ENCODE results near the gene EIF6.
"Not testable (repeated sequence)": the region's sequence is repeated elsewhere in the genome, so short reads cannot be mapped to it uniquely, and the experiment has no call there.

Gene EIF6

DNA sequence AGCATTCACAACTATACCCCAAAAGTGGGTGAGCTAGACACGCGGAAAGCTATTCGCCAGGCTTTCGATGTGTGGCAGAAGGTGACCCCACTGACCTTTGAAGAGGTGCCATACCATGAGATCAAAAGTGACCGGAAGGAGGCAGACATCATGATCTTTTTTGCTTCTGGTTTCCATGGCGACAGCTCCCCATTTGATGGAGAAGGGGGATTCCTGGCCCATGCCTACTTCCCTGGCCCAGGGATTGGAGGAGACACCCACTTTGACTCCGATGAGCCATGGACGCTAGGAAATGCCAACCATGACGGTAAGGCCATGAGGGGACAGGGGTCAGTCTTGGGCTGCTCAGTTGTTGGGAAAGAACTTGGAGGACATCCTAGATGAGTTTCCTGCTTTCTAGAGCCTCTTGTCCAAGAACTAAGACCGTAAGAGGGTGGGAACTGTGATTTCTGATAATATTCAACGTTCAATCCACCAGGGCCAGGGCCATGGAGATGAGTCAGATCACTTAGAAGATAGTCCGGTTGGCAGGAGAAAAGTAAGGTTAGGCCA lies 30.0 kb downstream of the EIF6 start:
- no peak for DNase-seq

DNA sequence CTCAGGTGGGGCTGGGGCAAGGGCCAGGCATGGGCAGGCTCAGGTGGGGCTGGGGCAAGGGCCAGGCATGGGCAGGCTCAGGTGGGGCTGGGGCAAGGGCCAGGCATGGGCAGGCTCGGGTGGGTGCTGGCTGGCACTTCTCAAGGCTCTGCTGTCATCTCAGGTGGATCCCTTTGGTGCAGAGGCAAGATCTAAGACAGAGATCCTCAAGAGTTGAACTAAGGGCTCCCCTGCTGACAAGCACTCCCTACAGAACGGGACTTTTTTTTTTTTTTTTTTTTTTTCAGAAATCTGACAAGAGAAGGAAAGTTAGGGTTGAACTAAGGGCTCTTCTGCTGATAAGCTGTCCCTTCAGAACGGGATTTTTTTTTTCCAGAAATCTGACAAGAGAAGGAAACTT lies 31.6 kb downstream of the EIF6 start:
- no peak for DNase-seq

DNA sequence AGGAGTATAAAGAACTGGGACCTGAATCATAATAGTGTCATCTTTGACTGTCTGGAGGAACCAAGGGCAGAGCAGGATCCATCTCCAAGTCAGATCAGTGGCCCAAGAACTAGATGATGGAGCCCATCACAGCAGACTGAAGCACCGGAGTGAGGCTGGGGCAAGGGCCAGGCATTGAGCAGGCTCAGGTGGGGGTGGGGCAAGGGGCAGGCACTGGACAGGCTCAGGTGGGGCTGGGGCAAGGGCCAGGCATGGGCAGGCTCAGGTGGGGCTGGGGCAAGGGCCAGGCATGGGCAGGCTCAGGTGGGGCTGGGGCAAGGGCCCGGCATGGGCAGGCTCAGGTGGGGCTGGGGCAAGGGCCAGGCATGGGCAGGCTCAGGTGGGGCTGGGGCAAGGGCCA lies 32.0 kb downstream of the EIF6 start:
- DNase-seq, result not testable (repeated sequence)

DNA sequence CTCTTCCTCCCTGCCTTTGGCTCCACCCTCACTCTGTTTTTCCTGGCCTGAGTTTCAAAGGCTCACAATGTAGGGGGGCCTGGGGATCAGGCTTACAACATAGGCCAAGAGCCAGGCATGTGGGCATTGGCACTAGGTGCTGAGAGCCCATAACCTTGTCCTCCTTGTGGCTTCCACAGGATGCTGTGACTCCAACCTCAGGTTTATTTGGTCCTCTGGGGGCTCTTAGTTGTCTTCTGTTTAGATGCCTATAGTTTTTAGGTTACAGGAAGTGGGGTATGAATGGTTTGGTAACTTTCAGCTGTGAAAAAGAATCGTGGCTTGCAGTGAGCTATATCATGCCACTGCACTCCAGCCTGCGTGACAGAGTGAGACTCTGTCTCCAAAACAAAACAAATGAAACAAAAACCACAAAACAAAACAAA lies 32.5 kb downstream of the EIF6 start:
- no peak for DNase-seq

DNA sequence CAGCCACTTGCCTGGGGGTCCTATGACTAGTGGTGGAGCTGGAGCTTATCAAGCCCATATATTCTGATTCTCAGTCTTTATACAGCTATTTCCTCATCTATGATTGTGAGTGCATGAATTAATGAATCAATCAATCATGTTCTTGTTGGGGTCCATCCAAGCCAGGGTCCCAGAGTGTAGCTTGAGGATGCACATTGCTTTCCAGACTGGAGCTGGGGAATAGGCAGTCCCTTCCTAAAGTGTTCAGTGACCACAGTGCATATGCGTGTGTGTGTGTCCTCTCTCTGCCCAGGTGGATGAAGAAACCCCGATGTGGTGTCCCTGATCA lies 33.0 kb downstream of the EIF6 start:
- no peak for DNase-seq

DNA sequence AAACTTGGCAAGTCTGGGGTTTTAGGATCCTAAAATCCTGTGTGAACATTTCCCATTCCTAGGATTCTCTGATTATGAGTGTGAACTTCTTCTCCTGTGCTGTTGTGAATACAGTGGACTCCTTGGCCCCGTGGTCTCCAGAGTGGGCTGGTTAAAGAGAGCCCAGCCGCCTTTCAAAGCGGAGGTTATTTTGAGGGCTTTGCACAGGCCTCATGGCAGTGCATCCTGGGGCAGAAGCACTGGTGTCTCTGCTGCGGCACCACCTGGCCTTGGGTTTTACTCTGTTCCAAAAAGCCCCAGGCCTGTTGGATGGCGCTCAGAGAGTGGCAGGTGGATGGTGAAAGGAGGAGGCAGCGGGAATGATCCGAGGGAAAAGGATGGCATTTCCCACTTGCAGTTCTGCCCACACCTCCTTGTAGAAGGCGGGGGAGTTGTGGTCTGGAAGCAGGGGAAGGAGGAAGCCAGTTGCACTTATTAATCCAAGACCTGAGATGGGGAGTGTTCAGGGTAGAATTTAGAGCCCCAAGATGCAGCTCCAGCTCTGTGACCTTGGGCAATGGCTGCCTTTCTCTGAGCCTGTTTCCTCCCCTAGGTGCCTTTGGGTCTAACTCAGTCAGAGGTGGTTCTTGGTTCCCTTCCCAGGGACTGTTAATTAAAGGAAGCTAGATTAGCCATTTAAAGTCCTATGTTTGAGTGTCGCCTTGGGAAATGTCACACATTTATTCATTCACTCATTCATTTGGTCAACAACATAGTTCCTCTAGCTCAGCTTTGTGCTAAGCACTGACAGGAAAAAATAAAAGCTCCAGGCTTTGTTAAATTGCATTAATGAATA lies 35.7 kb downstream of the EIF6 start:
- no peak for DNase-seq

DNA sequence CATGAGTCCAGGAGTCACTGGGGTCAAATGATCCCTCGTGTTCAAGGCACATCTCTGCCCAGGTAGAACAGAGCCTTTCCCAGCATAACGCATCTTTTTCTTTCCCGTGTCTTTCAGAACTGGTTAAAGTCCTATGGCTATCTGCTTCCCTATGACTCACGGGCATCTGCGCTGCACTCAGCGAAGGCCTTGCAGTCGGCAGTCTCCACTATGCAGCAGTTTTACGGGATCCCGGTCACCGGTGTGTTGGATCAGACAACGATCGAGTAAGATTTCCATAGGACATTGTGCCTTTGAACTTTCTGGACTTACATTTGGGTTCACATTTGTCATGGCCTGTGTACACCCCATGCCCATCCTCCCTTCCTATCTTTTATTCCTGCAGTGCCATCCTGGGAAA lies 37.8 kb downstream of the EIF6 start:
- DNase-seq, result no peak

DNA sequence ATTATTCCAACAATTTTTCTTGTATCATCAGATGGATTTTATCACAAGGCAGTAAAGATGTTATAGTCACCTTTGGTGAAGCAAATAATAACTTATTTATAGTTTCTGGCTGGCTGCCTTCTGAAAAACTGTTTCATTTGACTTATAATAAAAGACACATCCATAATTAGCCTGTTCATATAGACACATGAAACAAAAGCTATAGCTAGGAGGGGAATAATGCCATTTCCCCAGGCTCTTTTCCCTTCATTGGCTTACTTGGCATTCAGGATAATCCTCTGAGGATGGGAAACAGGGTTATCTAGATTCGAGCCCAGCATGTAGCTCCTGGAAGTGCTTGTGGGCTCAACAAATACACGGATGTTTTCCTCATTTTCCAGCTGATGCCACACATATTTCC lies 40.6 kb downstream of the EIF6 start:
- DNase-seq, result no peak

DNA sequence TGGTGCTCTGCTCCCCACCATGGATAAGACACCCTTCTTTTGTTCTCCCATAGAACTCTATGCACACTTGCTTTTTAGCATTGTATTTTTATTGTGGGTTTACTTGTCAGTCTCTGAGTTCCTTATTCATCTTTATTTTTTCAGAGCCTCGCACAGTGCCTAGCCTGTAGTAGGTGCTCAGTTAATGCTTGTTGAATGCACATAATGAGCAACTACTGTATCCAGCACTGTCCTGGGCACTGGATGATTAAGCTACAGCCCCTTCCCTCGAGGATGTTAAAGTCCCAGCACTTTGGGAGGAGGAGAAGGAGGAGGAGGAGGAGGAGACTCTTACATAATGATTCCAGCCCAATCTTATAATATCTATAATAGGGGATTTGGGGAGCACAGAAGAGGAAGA lies 41.3 kb downstream of the EIF6 start:
- DNase-seq, result no peak

DNA sequence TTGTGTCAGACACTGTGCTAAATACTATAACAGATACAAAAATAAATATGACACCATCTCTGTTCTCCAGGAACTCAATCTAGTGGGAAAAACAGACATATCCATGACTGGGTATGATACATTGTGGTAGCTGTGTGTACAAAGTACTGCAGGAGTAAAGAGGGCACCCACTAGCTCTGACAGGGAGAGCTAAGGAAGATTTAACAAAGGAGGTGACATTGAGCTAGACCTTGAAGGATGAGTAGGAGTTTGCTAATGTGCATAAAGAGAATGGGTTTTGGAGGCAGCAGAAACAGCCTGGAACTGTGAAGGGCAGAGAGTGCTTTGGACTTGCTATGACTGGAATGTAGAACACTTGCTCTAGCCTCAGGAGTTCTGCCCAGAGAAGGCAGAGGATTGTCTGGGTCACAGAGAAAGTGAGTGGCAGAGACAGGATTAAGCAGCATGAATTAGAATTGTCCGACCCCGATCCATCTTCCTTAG lies 43.7 kb downstream of the EIF6 start:
- no peak for DNase-seq

DNA sequence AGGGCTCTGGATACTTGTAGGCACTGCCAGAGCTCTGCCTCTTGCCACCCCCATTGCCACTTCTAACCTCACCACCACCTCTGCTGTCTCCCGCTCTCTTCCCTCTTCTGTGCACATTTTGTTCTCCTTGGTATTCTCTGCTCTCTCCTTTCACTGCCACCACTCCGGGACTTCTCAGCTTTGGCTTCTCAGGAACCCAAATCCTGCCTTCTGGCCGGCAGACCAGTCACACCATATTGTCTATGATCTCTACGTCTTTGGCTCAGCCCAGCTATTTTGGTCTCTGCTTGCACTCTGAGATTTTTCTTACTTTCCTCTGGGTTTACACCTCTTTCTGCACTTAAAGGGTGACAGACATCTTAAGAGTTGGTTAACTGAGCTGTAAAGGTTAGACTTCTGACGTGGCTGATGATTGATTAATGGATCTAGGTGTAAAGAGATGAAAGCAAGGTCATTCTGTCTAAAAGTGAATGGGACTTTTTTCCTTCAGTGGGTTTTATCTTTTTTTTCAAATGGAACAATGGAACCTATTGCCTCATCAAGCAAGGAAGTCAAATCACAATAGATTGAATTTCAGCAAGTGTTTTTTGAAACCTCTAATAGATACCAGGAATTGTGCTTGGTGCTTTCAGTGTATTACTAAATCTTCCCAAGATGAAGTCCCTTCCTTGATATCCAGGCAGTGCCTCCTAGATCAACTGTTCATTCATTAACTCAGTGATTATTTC lies 44.3 kb downstream of the EIF6 start:
- DNase-seq, result no peak

DNA sequence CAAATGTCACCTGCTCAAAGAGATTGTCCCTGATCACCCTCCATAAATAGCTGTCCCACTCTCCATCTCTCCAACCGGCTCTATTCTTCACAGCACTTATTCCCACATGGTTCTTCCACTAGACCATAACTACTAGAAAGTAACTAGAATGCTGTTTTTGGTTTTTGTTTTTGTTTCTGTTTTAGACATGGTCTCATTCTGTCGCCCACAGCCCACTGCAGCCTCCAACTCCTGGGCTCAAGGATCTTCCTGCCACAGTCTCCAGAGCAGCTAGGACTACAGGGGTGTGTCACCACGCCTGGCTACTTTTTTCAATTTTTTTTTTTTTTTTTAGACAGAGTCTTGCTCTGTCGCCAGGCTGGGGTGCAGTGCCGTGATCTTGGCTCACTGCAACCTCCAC lies 45.8 kb downstream of the EIF6 start:
- no peak for DNase-seq

DNA sequence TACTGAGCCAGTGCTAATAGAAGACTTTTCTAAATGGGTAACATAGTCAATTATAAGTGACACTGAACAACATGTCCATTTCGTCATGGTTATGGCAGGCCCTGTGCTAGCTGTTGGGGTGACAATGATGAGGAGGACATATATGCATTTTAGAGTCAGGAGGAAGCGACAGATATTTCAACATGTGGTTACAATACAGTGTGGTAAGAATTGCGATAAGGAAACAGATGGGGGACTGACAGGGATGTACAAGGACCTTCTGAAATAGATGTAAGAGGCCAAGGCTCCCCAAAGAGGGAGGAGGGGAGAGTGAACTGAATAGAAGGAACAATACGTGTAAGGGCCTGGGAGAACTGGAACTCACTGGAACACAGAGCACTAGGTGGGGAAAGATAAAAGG lies 46.4 kb downstream of the EIF6 start:
- DNase-seq, result no peak

DNA sequence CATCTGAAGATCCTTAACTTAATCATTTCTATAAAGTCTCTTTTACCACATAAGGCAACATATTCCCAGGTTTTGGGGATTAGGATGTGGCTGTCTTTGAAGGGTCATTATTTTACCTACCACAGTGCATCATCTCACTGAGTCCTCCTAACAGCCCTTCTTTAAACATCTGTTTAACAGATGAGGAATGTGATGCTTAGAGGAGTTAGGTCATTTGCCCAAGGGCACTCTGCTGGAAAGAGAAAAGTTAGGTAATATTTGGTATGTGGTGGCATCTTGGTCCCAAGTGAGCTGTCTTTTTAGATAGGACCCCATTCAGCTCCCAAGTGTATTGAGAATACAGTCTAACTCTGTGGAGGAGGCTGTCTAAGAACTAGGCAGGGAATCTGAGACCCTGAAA lies 47.1 kb downstream of the EIF6 start:
- DNase-seq, result no peak

DNA sequence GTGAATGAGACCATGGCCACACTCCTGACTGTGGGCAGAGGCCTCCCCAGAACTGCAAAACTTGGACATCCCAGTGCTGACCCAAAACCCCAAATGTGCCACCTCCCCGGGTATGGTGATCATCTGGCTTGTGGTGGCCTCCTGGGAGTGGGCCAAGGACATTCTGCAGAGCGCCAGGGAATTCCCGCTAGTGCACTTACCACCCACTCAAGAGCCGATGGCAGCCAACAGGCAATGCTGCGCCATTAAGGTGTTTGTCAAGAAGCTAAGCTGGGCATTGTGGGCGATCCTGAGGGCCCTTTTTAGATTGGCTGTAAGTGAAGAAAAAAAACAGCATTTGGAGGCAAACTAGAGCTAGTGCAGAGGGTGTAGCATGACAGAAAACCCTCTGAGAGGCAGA lies 48.7 kb downstream of the EIF6 start:
- DNase-seq, result no peak

DNA sequence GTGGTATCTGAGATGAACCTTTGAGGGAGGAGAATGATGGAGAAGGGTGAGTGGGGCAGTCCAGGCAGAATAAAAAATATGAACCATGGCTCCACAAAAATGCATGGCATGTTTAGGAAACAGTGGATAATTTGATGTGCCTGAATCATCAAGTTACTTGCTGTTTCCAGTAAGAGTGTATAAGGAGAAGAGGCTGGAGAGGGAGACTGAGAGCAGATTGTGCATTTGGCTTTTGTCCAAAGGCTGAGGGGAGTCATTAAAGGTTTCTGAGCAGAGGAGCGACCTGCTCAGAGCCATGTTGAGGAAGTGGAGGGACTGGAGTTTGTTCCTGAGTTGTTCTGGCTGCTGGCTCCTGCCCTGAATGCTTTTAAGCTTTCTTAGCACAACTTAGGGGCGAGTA lies 52.0 kb downstream of the EIF6 start:
- DNase-seq, result no peak

All from activated CD4-positive, alpha-beta T cell treated with anti-CD3 and anti-CD28 coated beads for 4 hours (primary cell).